ENCODE data around the gene PRR11.

DNA sequence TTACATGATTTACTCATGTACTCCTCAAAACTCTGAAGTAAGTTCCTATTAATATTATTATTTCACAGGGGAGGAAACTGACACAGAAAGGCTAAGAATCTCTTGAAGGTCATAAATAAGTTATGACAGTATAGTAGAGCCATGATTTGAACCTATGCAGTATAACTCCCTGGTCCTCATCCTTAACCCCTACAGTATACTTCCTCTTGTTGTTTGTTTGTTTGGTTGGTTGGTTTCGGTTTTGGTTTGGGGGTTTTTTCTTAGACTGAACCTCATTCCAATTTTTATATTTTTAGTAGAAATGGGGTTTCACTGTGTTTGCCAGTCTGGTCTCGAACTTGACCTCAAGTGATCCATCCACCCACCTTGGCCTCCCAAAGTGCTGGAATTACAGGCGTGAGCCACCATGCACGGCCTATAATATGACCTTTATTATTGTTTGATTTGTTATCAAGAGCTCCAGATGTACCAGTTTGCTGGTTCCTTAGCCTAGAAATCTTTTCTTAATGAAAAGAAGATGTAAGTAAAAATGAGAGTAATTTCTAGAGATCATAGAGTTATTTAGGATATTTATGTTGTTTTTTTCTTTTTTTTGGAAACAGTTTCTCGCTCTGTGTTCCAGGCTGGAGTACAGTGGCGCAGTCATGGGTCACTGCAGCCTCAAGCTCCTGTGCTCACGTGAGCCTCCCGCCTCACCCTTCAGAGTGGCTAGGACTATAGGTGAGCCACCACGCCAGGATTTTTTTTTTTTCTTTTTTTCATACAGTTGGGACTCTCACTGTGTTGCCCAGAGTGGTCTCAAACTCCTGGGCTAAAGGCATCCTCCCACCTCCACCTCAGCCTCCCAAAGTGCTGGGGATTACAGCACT, 4.8 kb downstream of the PRR11 start:
- TF ChIP-seq MXI1 (IDR thresholded peaks at IDR 0.05; ENCODE audit: borderline replicate concordance, low read depth, low read length): no peak
- TF ChIP-seq, protein P1, sequence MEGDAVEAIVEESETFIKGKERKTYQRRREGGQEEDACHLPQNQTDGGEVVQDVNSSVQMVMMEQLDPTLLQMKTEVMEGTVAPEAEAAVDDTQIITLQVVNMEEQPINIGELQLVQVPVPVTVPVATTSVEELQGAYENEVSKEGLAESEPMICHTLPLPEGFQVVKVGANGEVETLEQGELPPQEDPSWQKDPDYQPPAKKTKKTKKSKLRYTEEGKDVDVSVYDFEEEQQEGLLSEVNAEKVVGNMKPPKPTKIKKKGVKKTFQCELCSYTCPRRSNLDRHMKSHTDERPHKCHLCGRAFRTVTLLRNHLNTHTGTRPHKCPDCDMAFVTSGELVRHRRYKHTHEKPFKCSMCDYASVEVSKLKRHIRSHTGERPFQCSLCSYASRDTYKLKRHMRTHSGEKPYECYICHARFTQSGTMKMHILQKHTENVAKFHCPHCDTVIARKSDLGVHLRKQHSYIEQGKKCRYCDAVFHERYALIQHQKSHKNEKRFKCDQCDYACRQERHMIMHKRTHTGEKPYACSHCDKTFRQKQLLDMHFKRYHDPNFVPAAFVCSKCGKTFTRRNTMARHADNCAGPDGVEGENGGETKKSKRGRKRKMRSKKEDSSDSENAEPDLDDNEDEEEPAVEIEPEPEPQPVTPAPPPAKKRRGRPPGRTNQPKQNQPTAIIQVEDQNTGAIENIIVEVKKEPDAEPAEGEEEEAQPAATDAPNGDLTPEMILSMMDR (conservative IDR thresholded peaks at IDR 0.05; ENCODE audit: low read depth, low read length): no peak
- TF ChIP-seq POLR2A (IDR thresholded peaks at IDR 0.05; ENCODE audit: low read depth, low read length): no peak
- TF ChIP-seq RFX5 (IDR thresholded peaks at IDR 0.05; ENCODE audit: low read depth, low read length): no peak
- no peak for TF ChIP-seq MAZ (IDR thresholded peaks at IDR 0.05; ENCODE audit: borderline replicate concordance, low read depth, low read length)
- no peak for TF ChIP-seq FOS (IDR thresholded peaks at IDR 0.05; ENCODE audit: low read depth, low read length)
